ENCODE data around the gene SREBF1. TPM values are rescaled to one million over a fixed set of nuclear protein-coding genes. Genes with fewer than 3 reads are reported as not detected.

Gene SREBF1
- total and polyA plus RNA-seq, 2 experiments from 2014 or later: 38.9 to 45.9 TPM

GRCh38 chr17:17771498-17772201 lies 65.1 kb downstream of the SREBF1 start:
- Histone ChIP-seq H3K36me3 (no peaks in the 10 kb centered on the region), H3K4me1 (ENCODE audit: low read depth) (peaks cover 17% of the 10 kb centered on the region), H3K9me3 (ENCODE audit: low read depth) (no peaks in the 10 kb centered on the region), H3K4me3 (no peak overlapping the region), H3K27me3 (no peaks in the 10 kb centered on the region), H3K27ac (no peak overlapping the region)
- DNase-seq (ENCODE audit: low read depth in 1 of 2, low spot score in 1 of 2): no peak
- no peak for TF ChIP-seq CTCF (IDR thresholded peaks at IDR 0.05; ENCODE audit: low read depth, low read length)

GRCh38 chr17:17770632-17771044 lies 66.1 kb downstream of the SREBF1 start:
- Histone ChIP-seq H3K4me1 (ENCODE audit: low read depth) (peaks cover 27% of the 10 kb centered on the region), H3K36me3 (no peaks in the 10 kb centered on the region), H3K4me3 (no peak overlapping the region), H3K27me3 (no peaks in the 10 kb centered on the region), H3K9me3 (ENCODE audit: low read depth) (no peaks in the 10 kb centered on the region), H3K27ac (no peak overlapping the region)
- no peak for DNase-seq (ENCODE audit: low read depth in 1 of 2, low spot score in 1 of 2)
- TF ChIP-seq CTCF (IDR thresholded peaks at IDR 0.05; ENCODE audit: low read depth, low read length): no peak

GRCh38 chr17:17769869-17770631 lies 66.7 kb downstream of the SREBF1 start:
- H3K4me1 ChIP-seq (ENCODE audit: low read depth): peaks cover 27% of the 10 kb centered on the region
- H3K9me3 ChIP-seq (ENCODE audit: low read depth): no peaks in the 10 kb centered on the region
- DNase-seq (ENCODE audit: low read depth in 1 of 2, low spot score in 1 of 2): no peak
- H3K4me3 ChIP-seq: no peak overlapping the region
- TF ChIP-seq CTCF (IDR thresholded peaks at IDR 0.05; ENCODE audit: low read depth, low read length): no peak
- no peaks in the 10 kb centered on the region for H3K27me3 ChIP-seq
- H3K27ac ChIP-seq: no peak overlapping the region
- H3K36me3 ChIP-seq: no peaks in the 10 kb centered on the region

- Histone ChIP-seq H3K27me3 (no peaks in the 10 kb centered on the region), H3K4me1 (ENCODE audit: low read depth) (peaks cover 27% of the 10 kb centered on the region), H3K36me3 (no peaks in the 10 kb centered on the region), H3K4me3 (no peak overlapping the region), H3K27ac (no peak overlapping the region), H3K9me3 (ENCODE audit: low read depth) (no peaks in the 10 kb centered on the region)
- TF ChIP-seq CTCF (IDR thresholded peaks at IDR 0.05; ENCODE audit: low read depth, low read length): no peak
- DNase-seq (ENCODE audit: low read depth in 1 of 2, low spot score in 1 of 2): no peak
Measured at GRCh38 chr17:17768424-17769088, 68.2 kb downstream of the SREBF1 start.

- no peaks in the 10 kb centered on the region for H3K9me3 ChIP-seq (ENCODE audit: low read depth)
- peaks cover 33% of the 10 kb centered on the region for H3K4me1 ChIP-seq (ENCODE audit: low read depth)
- H3K27ac ChIP-seq: no peak overlapping the region
- TF ChIP-seq CTCF (IDR thresholded peaks at IDR 0.05; ENCODE audit: low read depth, low read length): no peak
- no peaks in the 10 kb centered on the region for H3K27me3 ChIP-seq
- no peak overlapping the region for H3K4me3 ChIP-seq
- no peak for DNase-seq (ENCODE audit: low read depth in 1 of 2, low spot score in 1 of 2)
- H3K36me3 ChIP-seq: no peaks in the 10 kb centered on the region
Measured at GRCh38 chr17:17767887-17768418, 68.8 kb downstream of the SREBF1 start.
